ENCODE data around the gene SSR1. TPM values are rescaled to one million over a fixed set of nuclear protein-coding genes. Genes with fewer than 3 reads are reported as not detected.

Gene SSR1
- total RNA-seq, 1 experiment from 2014 or later = 65.2 TPM

DNA sequence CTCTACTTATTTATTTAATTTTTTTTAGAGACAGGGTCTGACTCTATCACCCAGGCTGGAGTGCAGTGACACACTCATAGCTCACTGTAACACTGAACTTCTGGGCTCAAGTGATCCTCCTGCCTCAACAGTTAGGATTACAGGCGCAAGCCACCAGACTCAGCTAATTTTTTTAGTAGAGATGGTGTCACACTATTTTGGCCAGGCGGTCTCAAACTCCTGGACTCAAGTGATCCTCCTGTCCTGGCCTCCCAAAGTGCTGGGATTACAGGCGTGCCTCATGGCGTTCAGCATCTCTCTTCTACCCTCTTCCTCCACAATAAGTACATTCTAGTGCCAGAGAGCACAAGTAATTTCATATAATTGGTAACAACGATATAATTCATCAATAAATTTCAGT, 5.5 kb downstream of the SSR1 start:
- no peaks in the 10 kb centered on the region for H3K9me2 ChIP-seq (replicated peaks; ENCODE audit: low read length)
- H3K36me3 ChIP-seq (ENCODE audit: low read depth, low read length) = peaks cover 54% of the 10 kb centered on the region
- BruUV-seq (replicated peaks) = no TSS peak
- ChIA-PET CTCF (no interaction called here), POLR2A (ENCODE audit: unreplicated experiment) (no interaction called here)
- no peak overlapping the region for H3K27ac ChIP-seq (ENCODE audit: low read length)
- H2AFZ ChIP-seq (ENCODE audit: low read length) = no peak overlapping the region
- peaks cover 20% of the 10 kb centered on the region for H4K20me1 ChIP-seq (ENCODE audit: low read length)
- intact Hi-C loops (cut with micrococcal nuclease) = no loop called here
- no peak for ATAC-seq
- H3K27me3 ChIP-seq (ENCODE audit: low read length) = no peaks in the 10 kb centered on the region
- no peaks in the 10 kb centered on the region for H3F3A ChIP-seq (ENCODE audit: low read length, unreplicated experiment)
- TF ChIP-seq, protein P1, sequence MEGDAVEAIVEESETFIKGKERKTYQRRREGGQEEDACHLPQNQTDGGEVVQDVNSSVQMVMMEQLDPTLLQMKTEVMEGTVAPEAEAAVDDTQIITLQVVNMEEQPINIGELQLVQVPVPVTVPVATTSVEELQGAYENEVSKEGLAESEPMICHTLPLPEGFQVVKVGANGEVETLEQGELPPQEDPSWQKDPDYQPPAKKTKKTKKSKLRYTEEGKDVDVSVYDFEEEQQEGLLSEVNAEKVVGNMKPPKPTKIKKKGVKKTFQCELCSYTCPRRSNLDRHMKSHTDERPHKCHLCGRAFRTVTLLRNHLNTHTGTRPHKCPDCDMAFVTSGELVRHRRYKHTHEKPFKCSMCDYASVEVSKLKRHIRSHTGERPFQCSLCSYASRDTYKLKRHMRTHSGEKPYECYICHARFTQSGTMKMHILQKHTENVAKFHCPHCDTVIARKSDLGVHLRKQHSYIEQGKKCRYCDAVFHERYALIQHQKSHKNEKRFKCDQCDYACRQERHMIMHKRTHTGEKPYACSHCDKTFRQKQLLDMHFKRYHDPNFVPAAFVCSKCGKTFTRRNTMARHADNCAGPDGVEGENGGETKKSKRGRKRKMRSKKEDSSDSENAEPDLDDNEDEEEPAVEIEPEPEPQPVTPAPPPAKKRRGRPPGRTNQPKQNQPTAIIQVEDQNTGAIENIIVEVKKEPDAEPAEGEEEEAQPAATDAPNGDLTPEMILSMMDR (conservative IDR thresholded peaks at IDR 0.05; ENCODE audit: low read depth, low read length) = no peak
- TF ChIP-seq EZH2phosphoT487 (IDR thresholded peaks at IDR 0.05; ENCODE audit: borderline replicate concordance, low read length) = no peak
- TF ChIP-seq EZH2 (IDR thresholded peaks at IDR 0.05; ENCODE audit: low read length, unreplicated experiment) = no peak
- H3K4me1 ChIP-seq (ENCODE audit: insufficient read depth, low read length) = peaks cover 10% of the 10 kb centered on the region
- no peak overlapping the region for H3K4me3 ChIP-seq (ENCODE audit: low read length)
- H3K4me2 ChIP-seq (ENCODE audit: low read length) = no peak overlapping the region
- no peak overlapping the region for H3K9ac ChIP-seq (ENCODE audit: low read length)
- peaks cover 74% of the 10 kb centered on the region for H3K79me2 ChIP-seq (ENCODE audit: low read length)
- DNase-seq = no peak
- no peaks in the 10 kb centered on the region for H3K9me3 ChIP-seq (ENCODE audit: low read length)

DNA sequence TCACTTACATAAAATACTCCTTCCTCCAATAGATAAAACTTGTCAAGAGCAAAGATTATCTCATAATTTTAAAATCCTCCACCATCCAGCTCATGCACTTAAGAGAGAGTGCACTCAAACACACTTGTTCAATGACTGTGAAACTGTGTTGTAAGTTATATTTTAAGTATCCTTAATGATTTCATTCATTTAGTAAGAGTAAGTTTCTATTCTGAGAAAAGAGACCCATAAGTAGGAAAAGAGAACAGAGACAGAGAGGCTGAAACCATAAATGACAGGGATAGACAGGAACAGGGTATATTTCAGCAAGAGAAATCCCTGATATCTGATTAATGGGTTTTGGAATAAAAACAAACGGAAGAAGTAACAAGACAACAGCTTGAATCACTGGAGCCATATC, 8.2 kb downstream of the SSR1 start:
- Histone ChIP-seq H3K27me3 (ENCODE audit: low read length) (no peaks in the 10 kb centered on the region), H3K9me2 (replicated peaks; ENCODE audit: low read length) (no peaks in the 10 kb centered on the region), H3K27ac (ENCODE audit: low read length) (no peak overlapping the region), H3K79me2 (ENCODE audit: low read length) (peaks cover 47% of the 10 kb centered on the region), H3K4me3 (ENCODE audit: low read length) (no peak overlapping the region), H4K20me1 (ENCODE audit: low read length) (0 out of 2 replicates have a peak, but pooled peaks cover 4% of the 10 kb centered on the region), H3K9ac (ENCODE audit: low read length) (no peak overlapping the region), H3K4me1 (ENCODE audit: insufficient read depth, low read length) (no peaks in the 10 kb centered on the region), H3K36me3 (ENCODE audit: low read depth, low read length) (peaks cover 73% of the 10 kb centered on the region), H3K4me2 (ENCODE audit: low read length) (no peak overlapping the region), H3K9me3 (ENCODE audit: low read length) (no peaks in the 10 kb centered on the region), H3F3A (ENCODE audit: low read length, unreplicated experiment) (no peaks in the 10 kb centered on the region), H2AFZ (ENCODE audit: low read length) (no peak overlapping the region)
- DNase-seq (no peak), ATAC-seq (no peak)
- intact Hi-C loops (cut with micrococcal nuclease) = no loop called here
- ChIA-PET POLR2A (ENCODE audit: unreplicated experiment) (no interaction called here), CTCF (no interaction called here)
- BruUV-seq (replicated peaks) = no TSS peak
- no peak for TF ChIP-seq EZH2phosphoT487 (IDR thresholded peaks at IDR 0.05; ENCODE audit: borderline replicate concordance, low read length)
- TF ChIP-seq, protein P1 (conservative IDR thresholded peaks at IDR 0.05; ENCODE audit: low read depth, low read length) = no peak
- TF ChIP-seq EZH2 (IDR thresholded peaks at IDR 0.05; ENCODE audit: low read length, unreplicated experiment) = no peak

DNA sequence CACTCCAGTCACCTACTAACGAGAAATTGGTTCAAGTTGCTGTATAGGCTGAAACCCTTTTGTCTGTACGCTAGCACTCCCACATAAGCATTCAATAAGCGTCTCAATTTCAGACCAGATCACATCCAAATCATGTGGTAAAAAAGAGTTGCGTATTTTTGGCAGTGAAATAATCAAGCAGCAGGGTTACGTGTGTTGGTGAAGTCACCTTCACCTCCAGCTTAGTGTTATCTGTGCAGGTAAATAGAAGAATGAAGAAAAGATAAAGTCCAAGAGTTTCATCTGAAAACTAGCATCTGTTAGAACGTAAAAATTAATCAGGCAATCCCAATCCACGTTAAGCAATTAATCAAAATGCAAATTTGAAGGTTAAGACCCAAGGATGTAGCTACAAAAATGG, 11.3 kb downstream of the SSR1 start:
- BruUV-seq (replicated peaks) = no TSS peak
- H2AFZ ChIP-seq (ENCODE audit: low read length) = no peak overlapping the region
- no peak for DNase-seq
- H3K9me3 ChIP-seq (ENCODE audit: low read length) = no peaks in the 10 kb centered on the region
- H3K27me3 ChIP-seq (ENCODE audit: low read length) = no peaks in the 10 kb centered on the region
- ChIA-PET CTCF (no interaction called here), POLR2A (ENCODE audit: unreplicated experiment) (no interaction called here)
- no peak overlapping the region for H3K4me2 ChIP-seq (ENCODE audit: low read length)
- peaks cover 16% of the 10 kb centered on the region for H3K79me2 ChIP-seq (ENCODE audit: low read length)
- H3K9ac ChIP-seq (ENCODE audit: low read length) = no peak overlapping the region
- H3K36me3 ChIP-seq (ENCODE audit: low read depth, low read length) = peaks cover 69% of the 10 kb centered on the region
- intact Hi-C loops (cut with micrococcal nuclease) = no loop called here
- no peaks in the 10 kb centered on the region for H4K20me1 ChIP-seq (ENCODE audit: low read length)
- H3K9me2 ChIP-seq (replicated peaks; ENCODE audit: low read length) = no peaks in the 10 kb centered on the region
- H3K4me3 ChIP-seq (ENCODE audit: low read length) = no peak overlapping the region
- no peaks in the 10 kb centered on the region for H3K4me1 ChIP-seq (ENCODE audit: insufficient read depth, low read length)
- TF ChIP-seq, protein P1 (conservative IDR thresholded peaks at IDR 0.05; ENCODE audit: low read depth, low read length) = no peak
- no peak for TF ChIP-seq EZH2 (IDR thresholded peaks at IDR 0.05; ENCODE audit: low read length, unreplicated experiment)
- no peak for TF ChIP-seq EZH2phosphoT487 (IDR thresholded peaks at IDR 0.05; ENCODE audit: borderline replicate concordance, low read length)
- ATAC-seq = no peak
- no peaks in the 10 kb centered on the region for H3F3A ChIP-seq (ENCODE audit: low read length, unreplicated experiment)
- H3K27ac ChIP-seq (ENCODE audit: low read length) = no peak overlapping the region

All from PC-3 (cell line).